Activated B cell treated with CpG ODN at 0.5 μM for 24 hours (primary cell): ENCODE results near the gene PELI3. TPM values are rescaled to one million over a fixed set of nuclear protein-coding genes. Genes with fewer than 3 reads are reported as not detected.
A peak's percentile ranks its signal among the peaks of the same experiment; 100 is the strongest.
"Not testable (repeated sequence)": the region's sequence is repeated elsewhere in the genome, so short reads cannot be mapped to it uniquely, and the experiment has no call there.

Experiments
- ATAC-seq: fragments of 200-7000 bp; cut with Tn5 transposase; one replicate; pipeline ENCODE4 v1.10.0; 2021; ENCODE audit warnings: low read depth, mild to moderate bottlenecking, moderate library complexity
- CTCF ChIA-PET: fragments of 350-600 bp; sonication (Branson Sonifier 250); formaldehyde crosslinking; loops from one replicate; lab custom pipeline; 2021; ENCODE audit warnings: antibody characterized with exemption; lab: Charles Lee
- POLR2A ChIA-PET: fragments of 350-600 bp; sonication (Branson Sonifier 250); formaldehyde crosslinking; loops from one replicate; lab custom pipeline; 2021; ENCODE audit warnings: antibody characterized with exemption; lab: Charles Lee
- DNase-seq: peaks from one replicate; pipeline ENCODE4 v3.0.0; 2022
- H3K27ac Mint-ChIP-seq: one replicate; pipeline ENCODE4 v1.8.0; 2020; ENCODE audit warnings: mixed read lengths
- H3K27me3 Mint-ChIP-seq: one replicate; pipeline ENCODE4 v1.8.0; 2021; ENCODE audit warnings: mixed read lengths
- H3K36me3 Mint-ChIP-seq: one replicate; pipeline ENCODE4 v1.8.0; 2021; ENCODE audit warnings: low read depth, mixed read lengths
- H3K4me1 Mint-ChIP-seq: one replicate; pipeline ENCODE4 v1.8.0; 2021; ENCODE audit warnings: mixed read lengths
- H3K4me3 Mint-ChIP-seq: one replicate; pipeline ENCODE4 v1.8.0; 2020; ENCODE audit warnings: mild to moderate bottlenecking, mixed read lengths
- H3K9me3 Mint-ChIP-seq: one replicate; pipeline ENCODE4 v1.8.0; 2020; ENCODE audit warnings: mixed read lengths
- intact Hi-C: fragments of 100-400 bp; cut with micrococcal nuclease; formaldehyde crosslinking; loops from one replicate; pipeline ENCODE4 v1.15.1; 2024
- total RNA-seq: library from RNA; stranded (reverse); gene quantifications from 2 replicates; pipeline ENCODE4 v1.2.3, GENCODE V29; 2022
- TF ChIP-seq, protein P1 (sequence below): fragments of 200-600 bp; IDR thresholded peaks from one replicate; pipeline ENCODE4 v1.8.0; 2022; ENCODE audit warnings: antibody characterized with exemption, mild to moderate bottlenecking

The PELI3 gene
- total RNA-seq, 1 donor from 2014 or later = 8.5 TPM

DNA sequence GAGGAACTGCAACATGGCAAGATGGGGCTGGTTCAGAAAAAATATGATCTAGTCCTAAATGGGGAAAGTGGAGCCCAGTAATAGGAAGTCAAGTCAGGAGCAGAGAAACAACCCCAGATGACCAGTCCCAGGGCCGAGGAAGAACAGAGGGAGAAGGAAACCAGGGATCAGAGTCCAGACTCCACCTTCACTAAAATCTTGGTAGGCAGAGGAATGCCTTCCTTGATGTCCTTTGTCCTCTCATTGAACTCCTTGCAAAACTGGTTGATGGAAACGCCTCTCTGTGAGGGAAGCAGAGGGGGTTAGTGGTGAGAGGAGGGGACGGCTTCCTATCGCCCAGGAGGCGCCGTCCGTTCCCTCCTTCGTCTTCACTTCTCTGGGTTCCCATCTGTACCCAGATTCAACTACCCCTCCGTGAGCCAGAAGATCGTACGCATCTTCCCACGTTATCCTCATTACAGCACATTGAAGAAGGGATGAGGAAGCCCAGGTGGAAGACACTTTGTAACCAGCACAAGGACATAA, 28.7 kb upstream of the PELI3 start:
- H3K9me3 Mint-ChIP-seq = peaks cover 2% of the 10 kb centered on the region
- ATAC-seq = no peak
- no peak for DNase-seq
- peaks cover 4% of the 10 kb centered on the region for H3K27me3 Mint-ChIP-seq
- intact Hi-C loops = loop anchor here (5.0 kb wide), 1 partner anchor 179 kb away; the partner anchor contains the start of gene RBM14
- peaks cover 38% of the 10 kb centered on the region for H3K36me3 Mint-ChIP-seq
- peaks cover 8% of the 10 kb centered on the region for H3K4me1 Mint-ChIP-seq
- CTCF ChIA-PET = interaction anchor here (1.2 to 2.4 kb wide), 10 partner anchors 8 to 240 kb away, joined by 4 to 19 read pairs (median 8); partner anchors contain the start of genes NPAS4, PELI3, RBM4 and RBM4B
- peak overlapping the region; percentile 87 for H3K4me3 Mint-ChIP-seq
- TF ChIP-seq, protein P1, sequence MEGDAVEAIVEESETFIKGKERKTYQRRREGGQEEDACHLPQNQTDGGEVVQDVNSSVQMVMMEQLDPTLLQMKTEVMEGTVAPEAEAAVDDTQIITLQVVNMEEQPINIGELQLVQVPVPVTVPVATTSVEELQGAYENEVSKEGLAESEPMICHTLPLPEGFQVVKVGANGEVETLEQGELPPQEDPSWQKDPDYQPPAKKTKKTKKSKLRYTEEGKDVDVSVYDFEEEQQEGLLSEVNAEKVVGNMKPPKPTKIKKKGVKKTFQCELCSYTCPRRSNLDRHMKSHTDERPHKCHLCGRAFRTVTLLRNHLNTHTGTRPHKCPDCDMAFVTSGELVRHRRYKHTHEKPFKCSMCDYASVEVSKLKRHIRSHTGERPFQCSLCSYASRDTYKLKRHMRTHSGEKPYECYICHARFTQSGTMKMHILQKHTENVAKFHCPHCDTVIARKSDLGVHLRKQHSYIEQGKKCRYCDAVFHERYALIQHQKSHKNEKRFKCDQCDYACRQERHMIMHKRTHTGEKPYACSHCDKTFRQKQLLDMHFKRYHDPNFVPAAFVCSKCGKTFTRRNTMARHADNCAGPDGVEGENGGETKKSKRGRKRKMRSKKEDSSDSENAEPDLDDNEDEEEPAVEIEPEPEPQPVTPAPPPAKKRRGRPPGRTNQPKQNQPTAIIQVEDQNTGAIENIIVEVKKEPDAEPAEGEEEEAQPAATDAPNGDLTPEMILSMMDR = no peak
- POLR2A ChIA-PET = interaction anchor here (0.9 to 1.8 kb wide), 18 partner anchors 16 to 963 kb away, joined by 3 to 40 read pairs (median 4); partner anchors contain the start of genes ACTN3, BRMS1, CCDC85B and DPP3
- H3K27ac Mint-ChIP-seq = peak overlapping the region; percentile 97

DNA sequence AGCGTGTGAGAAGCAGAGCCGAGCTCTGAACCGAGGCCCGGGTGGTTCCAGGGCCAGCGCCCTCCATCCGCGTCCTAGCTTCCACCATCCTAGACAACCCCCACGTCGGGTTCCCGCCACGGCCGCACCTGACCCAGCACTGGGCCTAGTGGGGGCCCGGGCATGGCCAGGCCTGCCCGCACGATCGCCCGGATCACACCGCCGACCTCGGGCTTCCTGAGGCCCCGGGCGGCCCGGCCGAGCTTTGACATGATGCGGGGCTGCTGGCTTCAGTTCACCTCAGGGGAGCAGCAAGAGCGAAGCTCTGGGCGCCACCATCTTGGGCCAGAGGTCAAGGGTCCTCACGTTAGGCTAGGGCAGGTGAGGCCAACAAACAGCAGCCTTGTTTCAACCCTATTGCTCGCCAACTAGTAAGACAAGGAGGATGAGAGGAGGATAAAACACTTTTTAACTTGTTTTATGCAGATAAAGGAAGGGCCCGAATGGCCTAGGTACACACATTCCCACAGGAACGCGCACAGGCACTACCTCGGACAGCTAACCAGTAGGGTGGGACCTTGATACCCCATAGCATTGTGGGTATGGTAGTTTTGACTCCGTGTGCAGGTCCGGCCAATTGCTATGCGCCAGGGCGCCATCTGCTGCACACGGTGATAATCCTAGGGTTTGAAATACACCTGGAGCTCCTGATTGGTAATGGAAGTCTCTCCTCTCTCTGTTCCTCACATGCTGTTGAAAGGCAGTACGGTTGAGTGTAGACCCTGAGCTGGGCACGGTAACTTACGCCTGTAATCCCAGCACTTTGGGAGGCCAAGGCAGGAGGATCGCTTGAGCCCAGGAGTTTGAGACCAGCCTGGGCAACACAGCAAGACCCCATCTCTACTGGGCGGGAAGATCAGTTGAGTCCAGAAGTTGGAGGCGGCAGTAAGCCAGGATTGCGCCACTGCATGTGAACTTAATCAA, 27.9 kb upstream of the PELI3 start, which contains the start of gene MRPL11:
TSS of gene MRPL11 (minus strand) at position 345 of the 963 bp plus-strand sequence. CDS start at position 251, 94 bp downstream.
- TF ChIP-seq, protein P1 = no peak
- peak within 1 kb of the TSS; percentile 97 for H3K27ac Mint-ChIP-seq
- ATAC-seq (peak; percentile 98), DNase-seq (peak; percentile 78)
- peaks cover 8% of the 10 kb centered on the region for H3K4me1 Mint-ChIP-seq
- peaks cover 4% of the 10 kb centered on the region for H3K27me3 Mint-ChIP-seq
- H3K36me3 Mint-ChIP-seq = peaks cover 37% of the 10 kb centered on the region
- CTCF ChIA-PET = interaction anchor here (0.8 to 2.4 kb wide), 21 partner anchors 8 to 239 kb away, joined by 3 to 19 read pairs (median 7); partner anchors contain the start of genes DPP3, NPAS4, PELI3 and RBM4
- H3K9me3 Mint-ChIP-seq = peaks cover 9% of the 10 kb centered on the region
- H3K4me3 Mint-ChIP-seq = peak within 1 kb of the TSS; percentile 87
- POLR2A ChIA-PET = interaction anchor here (0.6 to 1.8 kb wide), 28 partner anchors 10 to 1418 kb away, joined by 3 to 40 read pairs (median 4); partner anchors contain the start of genes ACTN3, BBS1, BRMS1 and CCDC85B
- intact Hi-C loops = loop anchor here (1.0 to 5.0 kb wide), 10 partner anchors 17 to 239 kb away; partner anchors contain the start of genes ACTN3, DPP3, NPAS4 and PELI3

DNA sequence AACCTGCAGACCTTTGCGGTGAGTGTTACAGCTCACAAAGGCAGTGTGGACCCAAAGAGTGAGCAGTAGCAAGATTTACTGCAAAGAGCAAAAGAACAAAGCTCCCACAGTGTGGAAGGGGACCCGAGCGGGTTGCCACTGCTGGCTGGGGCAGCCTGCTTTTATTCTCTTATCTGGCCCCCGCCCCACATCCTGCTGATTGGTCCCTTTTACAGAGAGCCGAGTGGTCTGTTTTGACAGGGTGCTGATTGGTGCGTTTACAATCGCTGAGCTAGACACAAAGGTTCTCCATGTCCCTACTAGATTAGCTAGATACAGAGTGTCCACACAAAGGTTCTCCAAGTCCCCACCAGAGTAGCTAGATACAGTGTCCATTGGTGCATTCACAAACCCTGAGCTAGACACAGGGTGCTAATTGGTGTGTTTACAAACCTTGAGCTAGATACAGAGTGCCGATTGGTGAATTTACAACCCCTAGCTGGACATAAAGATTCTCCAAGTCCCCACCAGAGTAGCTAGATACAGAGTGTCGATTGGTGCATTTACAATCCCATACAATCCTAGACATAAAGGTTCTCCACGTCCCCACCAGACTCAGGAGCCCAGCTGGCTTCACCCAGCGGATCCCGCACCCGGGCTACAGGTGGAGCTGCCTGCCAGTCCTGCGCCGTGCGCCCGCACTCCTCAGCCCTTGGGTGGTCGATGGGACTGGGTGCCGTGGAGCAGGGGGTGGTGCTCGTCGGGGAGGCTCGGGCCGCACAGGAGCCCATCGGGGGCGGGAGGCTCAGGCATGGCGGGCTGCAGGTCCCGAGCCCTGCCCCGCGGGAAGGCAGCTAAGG, 26.4 kb upstream of the PELI3 start:
- ATAC-seq, H3K27me3 Mint-ChIP-seq, H3K27ac Mint-ChIP-seq, H3K4me1 Mint-ChIP-seq, DNase-seq, POLR2A ChIA-PET, intact Hi-C loops, H3K4me3 Mint-ChIP-seq: not testable (repeated sequence)
- CTCF ChIA-PET = interaction anchor here (1.3 to 2.4 kb wide), 2 partner anchors 10 to 29 kb away, joined by 3 to 9 read pairs; no protein-coding TSS in a partner anchor
- Mint-ChIP-seq H3K36me3 (peaks cover 29% of the 10 kb centered on the region), H3K9me3 (peaks cover 11% of the 10 kb centered on the region)

DNA sequence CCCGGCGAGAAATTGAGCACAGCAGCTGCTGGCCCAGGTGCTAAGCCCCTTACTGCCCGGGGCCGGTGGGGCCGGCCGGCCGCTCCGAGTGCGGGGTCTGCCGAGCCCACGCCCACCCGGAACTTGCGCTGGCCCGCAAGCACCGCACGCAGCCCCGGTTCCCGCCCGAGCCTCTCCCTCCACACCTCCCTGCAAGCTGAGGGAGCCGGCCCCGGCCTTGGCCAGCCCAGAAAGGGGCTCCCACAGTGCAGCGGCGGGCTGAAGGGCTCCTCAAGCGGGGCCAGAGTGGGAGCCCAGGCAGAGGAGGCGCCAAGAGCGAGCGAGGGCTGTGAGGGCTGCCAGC, 25.8 kb upstream of the PELI3 start:
- H3K27ac Mint-ChIP-seq, intact Hi-C loops, POLR2A ChIA-PET: not testable (repeated sequence)

DNA sequence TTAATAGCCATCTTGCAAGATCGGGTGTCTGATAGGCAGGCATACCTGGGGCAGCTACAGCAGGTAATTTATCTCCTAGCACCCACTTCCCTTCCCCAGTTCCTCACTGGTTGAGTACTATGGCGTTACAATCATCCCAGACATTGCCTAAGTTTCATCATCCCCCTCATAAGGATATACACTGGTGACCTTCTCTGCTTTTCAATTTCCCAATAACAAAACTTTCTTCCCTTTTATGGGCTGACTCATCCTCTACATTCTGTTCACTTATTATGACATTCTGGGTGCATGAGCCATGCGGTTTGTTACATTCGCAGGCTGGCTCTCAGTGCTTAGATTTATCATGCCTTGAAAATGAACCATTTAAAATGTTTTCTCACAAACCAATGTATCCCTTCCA, 23.1 kb upstream of the PELI3 start:
- Mint-ChIP-seq H3K36me3 (peaks cover 4% of the 10 kb centered on the region), H3K27me3 (peaks cover 4% of the 10 kb centered on the region), H3K9me3 (peaks cover 11% of the 10 kb centered on the region), H3K27ac (no peak overlapping the region), H3K4me3 (no peak overlapping the region), H3K4me1 (peaks cover 3% of the 10 kb centered on the region)
- intact Hi-C loops = no loop called here
- CTCF ChIA-PET = interaction anchor here (0.9 kb wide), 1 partner anchor 13 kb away, joined by 4 read pairs; no protein-coding TSS in a partner anchor
- ATAC-seq = no peak
- DNase-seq = no peak
- TF ChIP-seq, protein P1 = no peak
- POLR2A ChIA-PET = no interaction called here

More for the DNA sequence above, 25.8 kb upstream of the PELI3 start:
- not testable (repeated sequence) for H3K4me1 Mint-ChIP-seq, H3K4me3 Mint-ChIP-seq, ATAC-seq, H3K27me3 Mint-ChIP-seq, DNase-seq
- Mint-ChIP-seq H3K9me3 (peaks cover 11% of the 10 kb centered on the region), H3K36me3 (peaks cover 23% of the 10 kb centered on the region)
- CTCF ChIA-PET = interaction anchor here (1.3 kb wide), 1 partner anchor 28 kb away, joined by 3 read pairs; no protein-coding TSS in a partner anchor
